ENCODE results near the gene NAA80. TPM values are rescaled to one million over a fixed set of nuclear protein-coding genes. Genes with fewer than 3 reads are reported as not detected.

The NAA80 gene
- total RNA-seq, 1 donor from 2014 or later = 9.4 TPM

- DNase-seq (ENCODE audit: low spot score, unreplicated experiment) = no peak
- H3K4me1 Mint-ChIP-seq (ENCODE audit: low read depth) = peaks cover 16% of the 10 kb centered on the region
- no peak overlapping the region for H3K4me3 Mint-ChIP-seq (ENCODE audit: low read depth)
- H3K27ac Mint-ChIP-seq = peak overlapping the region; percentile 41
- H3K9me3 Mint-ChIP-seq (ENCODE audit: low read depth) = no peaks in the 10 kb centered on the region
- H3K27me3 Mint-ChIP-seq = no peaks in the 10 kb centered on the region
- TF ChIP-seq CTCF (IDR thresholded peaks at IDR 0.05; ENCODE audit: unreplicated experiment) = no peak
- no peaks in the 10 kb centered on the region for H3K36me3 Mint-ChIP-seq (ENCODE audit: insufficient read depth)
Observed at GRCh38 chr3:50294492-50295403, 4.5 kb downstream of the NAA80 start.

- Mint-ChIP-seq H3K27ac (no peak overlapping the region), H3K4me1 (ENCODE audit: low read depth) (peaks cover 14% of the 10 kb centered on the region), H3K36me3 (ENCODE audit: insufficient read depth) (no peaks in the 10 kb centered on the region), H3K27me3 (no peaks in the 10 kb centered on the region), H3K4me3 (ENCODE audit: low read depth) (no peak overlapping the region), H3K9me3 (ENCODE audit: low read depth) (no peaks in the 10 kb centered on the region)
- no peak for DNase-seq (ENCODE audit: low spot score, unreplicated experiment)
- TF ChIP-seq CTCF (IDR thresholded peaks at IDR 0.05; ENCODE audit: unreplicated experiment) = no peak
Observed at GRCh38 chr3:50294089-50294488, 5.1 kb downstream of the NAA80 start.

GRCh38 chr3:50293079-50293801 is 6.0 kb downstream of the NAA80 start:
- no peak for DNase-seq (ENCODE audit: low spot score, unreplicated experiment)
- TF ChIP-seq CTCF (IDR thresholded peaks at IDR 0.05; ENCODE audit: unreplicated experiment) = no peak
- Mint-ChIP-seq H3K9me3 (ENCODE audit: low read depth) (no peaks in the 10 kb centered on the region), H3K27me3 (no peaks in the 10 kb centered on the region), H3K4me1 (ENCODE audit: low read depth) (peaks cover 13% of the 10 kb centered on the region), H3K4me3 (ENCODE audit: low read depth) (no peak overlapping the region), H3K36me3 (ENCODE audit: insufficient read depth) (no peaks in the 10 kb centered on the region), H3K27ac (peak overlapping the region; percentile 97)

- DNase-seq (ENCODE audit: low spot score, unreplicated experiment) = peak; percentile 91
- Mint-ChIP-seq H3K4me3 (ENCODE audit: low read depth) (peak within 1 kb of the TSS; percentile 79), H3K4me1 (ENCODE audit: low read depth) (peaks cover 13% of the 10 kb centered on the region), H3K9me3 (ENCODE audit: low read depth) (no peaks in the 10 kb centered on the region), H3K27ac (peak within 1 kb of the TSS; percentile 97), H3K27me3 (no peaks in the 10 kb centered on the region), H3K36me3 (ENCODE audit: insufficient read depth) (no peaks in the 10 kb centered on the region)
- TF ChIP-seq CTCF (IDR thresholded peaks at IDR 0.05; ENCODE audit: unreplicated experiment) = no peak
Observed at GRCh38 chr3:50292159-50293078, 6.8 kb downstream of the NAA80 start, which contains the start of gene IFRD2. TSS of gene IFRD2 (minus strand) at chr3:50292429. CDS start at chr3:50292274, 155 bp downstream.
